HG03060 (cell line): Measurements from ENCODE around the gene OGDH.
A peak's percentile ranks its signal among the peaks of the same experiment; 100 is the strongest.

ENCODE experiments used
- ATAC-seq: cut with Tn5 transposase; IDR thresholded peaks from one replicate; pipeline ENCODE4 v1.9.1; 2021; ENCODE audit warnings: low read depth, moderate number of reproducible peaks; ENCODE audit not compliant: unreplicated experiment

The OGDH gene

GRCh38 chr7:44617225-44617890 lies 10.9 kb downstream of the OGDH start:
- ATAC-seq, result no peak

GRCh38 chr7:44618045-44618444 lies 11.6 kb downstream of the OGDH start:
- ATAC-seq, result no peak

GRCh38 chr7:44618753-44619152 lies 12.3 kb downstream of the OGDH start:
- ATAC-seq, result no peak

GRCh38 chr7:44621034-44621749 lies 14.8 kb downstream of the OGDH start:
- ATAC-seq, result no peak

GRCh38 chr7:44621750-44622103 lies 15.3 kb downstream of the OGDH start:
- ATAC-seq, result no peak

GRCh38 chr7:44622342-44623151 lies 16.1 kb downstream of the OGDH start:
- ATAC-seq, result peak; percentile 61

GRCh38 chr7:44624318-44624717 lies 17.9 kb downstream of the OGDH start:
- ATAC-seq, result no peak

- no peak for ATAC-seq
Observed at GRCh38 chr7:44625526-44626471, 19.4 kb downstream of the OGDH start.

GRCh38 chr7:44626620-44627019 lies 20.2 kb downstream of the OGDH start:
- ATAC-seq, result no peak

- no peak for ATAC-seq
Observed at GRCh38 chr7:44629829-44630522, 23.5 kb downstream of the OGDH start.

- ATAC-seq, result no peak
Observed at GRCh38 chr7:44630792-44631457, 24.5 kb downstream of the OGDH start.

- no peak for ATAC-seq
Observed at GRCh38 chr7:44631458-44632115, 25.2 kb downstream of the OGDH start.

- no peak for ATAC-seq
Observed at GRCh38 chr7:44632196-44632595, 25.8 kb downstream of the OGDH start.

- peak; percentile 41 for ATAC-seq
Observed at GRCh38 chr7:44633254-44634186, 27.1 kb downstream of the OGDH start.

GRCh38 chr7:44634187-44634838 lies 27.9 kb downstream of the OGDH start:
- ATAC-seq, result no peak

GRCh38 chr7:44634839-44635591 lies 28.6 kb downstream of the OGDH start:
- ATAC-seq, result no peak
